BLaER1 treated with 17β-estradiol and CSF1 and Interleukin-3, amounts not matched to agents 10 nM and 100 nM (cell line): ENCODE measurements around the gene MAN1C1.
"Not testable (repeated sequence)": the region's sequence is repeated elsewhere in the genome, so short reads cannot be mapped to it uniquely, and the experiment has no call there.

ENCODE experiments used
- H3K27ac ChIP-seq, 11 experiments: shearing (Covaris generic); formaldehyde crosslinking; 2 replicates each; pipeline ENCODE4 v1.8.1; 2022
- H3K27me3 ChIP-seq, 11 experiments: shearing (Covaris generic); formaldehyde crosslinking; 2 replicates each; pipeline ENCODE4 v1.8.1; 2022
- H3K36me3 ChIP-seq, 11 experiments: shearing (Covaris generic); formaldehyde crosslinking; 2 replicates each; pipeline ENCODE4 v1.8.1; 2022
- H3K4me1 ChIP-seq, 10 experiments: shearing (Covaris generic); formaldehyde crosslinking; 2 replicates each; pipeline ENCODE4 v1.8.1; 2022
- H3K4me2 ChIP-seq, 11 experiments: shearing (Covaris generic); formaldehyde crosslinking; 2 replicates each; pipeline ENCODE4 v1.8.1; 2022
- H3K4me3 ChIP-seq, 10 experiments: shearing (Covaris generic); formaldehyde crosslinking; 2 replicates each; pipeline ENCODE4 v1.8.1; 2022
- H3K9ac ChIP-seq, 11 experiments: shearing (Covaris generic); formaldehyde crosslinking; 2 replicates each; pipeline ENCODE4 v1.8.1; 2022
- H3K9me3 ChIP-seq, 11 experiments: shearing (Covaris generic); formaldehyde crosslinking; replicated peaks in 1 of 11; 2 replicates each; pipeline ENCODE4 v1.8.1; 2022
- H4K20me1 ChIP-seq, 11 experiments: shearing (Covaris generic); formaldehyde crosslinking; 2 replicates each; pipeline ENCODE4 v1.8.1; 2022
- Cebpa-rat ChIP-seq, 11 experiments: shearing (Covaris generic); IDR thresholded peaks; 2 replicates each; pipeline ENCODE4 v1.8.1; 2022

Gene MAN1C1

GRCh38 chr1:25579292-25580252 lies 37.0 kb upstream of the MAN1C1 start:
- H3K9ac ChIP-seq = 0 out of 22 replicates have a peak overlapping the region, but pooled peaks of 1 of the 11 experiments have one; percentile 13
- no peaks in the 10 kb centered on the region for H3K36me3 ChIP-seq
- peaks cover 0 to 12% (median 0%) of the 10 kb centered on the region in 11 experiments; a peak in 4 of 22 replicates for H3K9me3 ChIP-seq
- H3K4me3 ChIP-seq = no peak overlapping the region
- no peak for TF ChIP-seq Cebpa-rat (IDR thresholded peaks at IDR 0.05)
- 0 out of 22 replicates have a peak, but pooled peaks cover 0 to 4% (median 0%) of the 10 kb centered on the region in 11 experiments for H3K27me3 ChIP-seq
- H3K4me1 ChIP-seq = peaks cover 0 to 11% (median 10%) of the 10 kb centered on the region in 10 experiments; a peak in 16 of 20 replicates
- H4K20me1 ChIP-seq = no peaks in the 10 kb centered on the region; a peak in 1 of 22 replicates
- no peak overlapping the region for H3K27ac ChIP-seq
- H3K4me2 ChIP-seq = no peak overlapping the region

- Histone ChIP-seq H3K36me3 (no peaks in the 10 kb centered on the region), H4K20me1 (no peaks in the 10 kb centered on the region; a peak in 1 of 22 replicates), H3K9ac (no peak overlapping the region), H3K4me2 (peak overlapping the region in 1 of 11 experiments; percentile 16; a peak in 1 of 22 replicates), H3K27ac (no peak overlapping the region), H3K9me3 (peaks cover 0 to 12% (median 0%) of the 10 kb centered on the region in 11 experiments; a peak in 4 of 22 replicates), H3K27me3 (0 out of 22 replicates have a peak, but pooled peaks cover 0 to 4% (median 0%) of the 10 kb centered on the region in 11 experiments), H3K4me1 (peaks cover 0 to 25% (median 23%) of the 10 kb centered on the region in 10 experiments; a peak in 17 of 20 replicates), H3K4me3 (no peak overlapping the region)
- no peak for TF ChIP-seq Cebpa-rat (IDR thresholded peaks at IDR 0.05)
Observed at GRCh38 chr1:25580927-25581326, 35.7 kb upstream of the MAN1C1 start.

- Histone ChIP-seq H3K36me3 (no peaks in the 10 kb centered on the region), H3K9me3 (peaks cover 0 to 12% (median 0%) of the 10 kb centered on the region in 11 experiments; a peak in 4 of 22 replicates), H3K9ac (no peak overlapping the region), H3K27ac (no peak overlapping the region), H3K4me2 (no peak overlapping the region), H3K27me3 (0 out of 22 replicates have a peak, but pooled peaks cover 0 to 4% (median 0%) of the 10 kb centered on the region in 11 experiments), H4K20me1 (no peaks in the 10 kb centered on the region; a peak in 1 of 22 replicates), H3K4me1 (peaks cover 0 to 30% (median 25%) of the 10 kb centered on the region in 10 experiments; a peak in 17 of 20 replicates), H3K4me3 (no peak overlapping the region)
- no peak for TF ChIP-seq Cebpa-rat (IDR thresholded peaks at IDR 0.05)
Observed at GRCh38 chr1:25581764-25582163, 34.8 kb upstream of the MAN1C1 start.

- TF ChIP-seq Cebpa-rat (IDR thresholded peaks at IDR 0.05) = no peak
- no peak overlapping the region for H3K9ac ChIP-seq
- no peaks in the 10 kb centered on the region for H3K36me3 ChIP-seq
- H3K4me2 ChIP-seq = peak overlapping the region in 8 of 11 experiments; percentile 37 to 81 (median 66); a peak in 15 of 22 replicates
- no peak overlapping the region for H3K27ac ChIP-seq
- peaks cover 0 to 30% (median 25%) of the 10 kb centered on the region in 10 experiments; a peak in 17 of 20 replicates for H3K4me1 ChIP-seq
- H4K20me1 ChIP-seq = no peaks in the 10 kb centered on the region
- 0 out of 22 replicates have a peak, but pooled peaks cover 0 to 4% (median 0%) of the 10 kb centered on the region in 11 experiments for H3K27me3 ChIP-seq
- peaks cover 0 to 12% (median 0%) of the 10 kb centered on the region in 11 experiments; a peak in 4 of 22 replicates for H3K9me3 ChIP-seq
- H3K4me3 ChIP-seq = no peak overlapping the region
Observed at GRCh38 chr1:25583519-25584370, 32.8 kb upstream of the MAN1C1 start.

GRCh38 chr1:25586181-25586588 lies 30.4 kb upstream of the MAN1C1 start:
- Histone ChIP-seq H3K9ac (no peak overlapping the region), H3K27me3 (0 out of 22 replicates have a peak, but pooled peaks cover 0 to 4% (median 0%) of the 10 kb centered on the region in 11 experiments), H3K36me3 (no peaks in the 10 kb centered on the region), H3K27ac (no peak overlapping the region), H3K4me2 (peak overlapping the region in 5 of 11 experiments; percentile 38 to 81 (median 75); a peak in 9 of 22 replicates), H3K4me1 (peaks cover 0 to 35% (median 27%) of the 10 kb centered on the region in 10 experiments; a peak in 16 of 20 replicates), H3K9me3 (peaks cover 0 to 12% (median 0%) of the 10 kb centered on the region in 11 experiments; a peak in 4 of 22 replicates), H3K4me3 (no peak overlapping the region), H4K20me1 (no peaks in the 10 kb centered on the region)
- no peak for TF ChIP-seq Cebpa-rat (IDR thresholded peaks at IDR 0.05)

GRCh38 chr1:25587290-25587689 lies 29.3 kb upstream of the MAN1C1 start:
- peaks cover 0 to 12% (median 0%) of the 10 kb centered on the region in 11 experiments; a peak in 4 of 22 replicates for H3K9me3 ChIP-seq
- H3K36me3 ChIP-seq = no peaks in the 10 kb centered on the region
- H3K4me3 ChIP-seq = no peak overlapping the region
- 0 out of 22 replicates have a peak, but pooled peaks cover 0 to 4% (median 0%) of the 10 kb centered on the region in 11 experiments for H3K27me3 ChIP-seq
- no peak overlapping the region for H3K4me2 ChIP-seq
- no peaks in the 10 kb centered on the region for H4K20me1 ChIP-seq
- no peak overlapping the region for H3K27ac ChIP-seq
- TF ChIP-seq Cebpa-rat (IDR thresholded peaks at IDR 0.05) = no peak
- H3K4me1 ChIP-seq = peaks cover 0 to 35% (median 27%) of the 10 kb centered on the region in 10 experiments; a peak in 15 of 20 replicates
- H3K9ac ChIP-seq = no peak overlapping the region

- not testable (repeated sequence) for H3K4me2 ChIP-seq, H3K4me3 ChIP-seq, H4K20me1 ChIP-seq, H3K9me3 ChIP-seq, H3K27ac ChIP-seq, H3K36me3 ChIP-seq, H3K27me3 ChIP-seq, H3K9ac ChIP-seq
- H3K4me1 ChIP-seq = peaks cover 0 to 35% (median 27%) of the 10 kb centered on the region in 10 experiments; a peak in 15 of 20 replicates
Observed at GRCh38 chr1:25588224-25588623, 28.4 kb upstream of the MAN1C1 start.

- H3K9ac ChIP-seq, H3K4me3 ChIP-seq, H3K9me3 ChIP-seq, H3K27me3 ChIP-seq, H3K36me3 ChIP-seq, H3K27ac ChIP-seq, H4K20me1 ChIP-seq, H3K4me2 ChIP-seq: not testable (repeated sequence)
- peaks cover 0 to 33% (median 25%) of the 10 kb centered on the region in 10 experiments; a peak in 15 of 20 replicates for H3K4me1 ChIP-seq
Observed at GRCh38 chr1:25588786-25589185, 27.8 kb upstream of the MAN1C1 start.
